ENCODE data around the gene TTYH2. TPM values are rescaled to one million over a fixed set of nuclear protein-coding genes. Genes with fewer than 3 reads are reported as not detected.
A peak's percentile ranks its signal among the peaks of the same experiment; 100 is the strongest.

Gene TTYH2
- total and polyA plus RNA-seq, 7 experiments from 2014 or later: 1.9 to 15.8 (median 9.8) TPM

DNA sequence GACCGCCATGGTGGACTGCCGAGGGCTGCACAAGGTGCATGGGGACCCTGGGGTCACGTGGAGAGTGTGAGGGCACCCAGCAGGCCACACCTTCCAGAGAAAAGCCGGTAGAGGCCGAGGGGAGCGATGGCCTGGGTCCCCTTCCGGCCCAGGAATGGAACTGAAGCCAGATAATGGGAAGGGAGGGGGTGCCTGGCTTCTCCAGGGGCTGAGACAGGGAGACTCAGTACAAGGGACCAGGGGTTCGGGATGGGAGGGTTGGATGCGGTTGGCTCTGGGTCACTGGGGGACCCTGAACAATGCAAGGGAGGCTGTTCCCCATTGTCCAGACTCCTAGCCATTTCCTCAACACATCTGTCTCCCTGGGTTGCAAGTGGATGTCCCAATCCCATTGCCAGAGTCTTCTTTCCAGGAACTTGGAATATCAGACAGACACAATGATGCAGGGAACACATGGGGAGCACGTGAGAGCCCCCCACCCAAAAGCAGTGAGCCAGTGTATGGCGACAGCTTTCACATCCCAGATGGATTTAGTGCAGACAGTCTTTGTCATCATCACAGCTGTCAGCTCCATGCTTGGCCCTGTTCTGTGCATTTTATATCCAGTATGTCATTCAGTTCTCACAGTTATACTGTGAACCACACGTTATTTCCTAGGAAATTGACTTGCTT, 37.1 kb downstream of the TTYH2 start:
- H3K4me3 Mint-ChIP-seq: no peak overlapping the region
- Histone ChIP-seq H3K4me3 (ENCODE audit: low read length) (no peak overlapping the region), H3K9me3 (ENCODE audit: control insufficient read depth in 2 of 3, low read length in 3 of 3) (no peaks in the 10 kb centered on the region), H3K36me3 (ENCODE audit: control insufficient read depth in 2 of 3, insufficient read depth in 3 of 3, low read length in 3 of 3) (no peaks in the 10 kb centered on the region), H3K4me1 (ENCODE audit: control insufficient read depth in 2 of 2, insufficient read depth in 2 of 2, low read length in 2 of 2) (no peaks in the 10 kb centered on the region), H3K27ac (ENCODE audit: low read depth, low read length) (no peak overlapping the region), H3K27me3 (ENCODE audit: control insufficient read depth in 2 of 2, insufficient read depth in 2 of 2, low read length in 2 of 2) (no peaks in the 10 kb centered on the region)
- H3K9me3 Mint-ChIP-seq: no peaks in the 10 kb centered on the region
- peak overlapping the region in 1 of 9 donors; percentile 10 for H3K27ac Mint-ChIP-seq
- no peaks in the 10 kb centered on the region for H3K27me3 Mint-ChIP-seq
- ChIA-PET POLR2A (no interaction called here), CTCF (interaction anchor here (1.2 kb wide), 2 partner anchors 39 to 54 kb away, joined by 3 read pairs; no protein-coding TSS in a partner anchor)
- H3K36me3 Mint-ChIP-seq: peaks cover 0 to 6% (median 2%) of the 10 kb centered on the region in 5 donors
- no peak for DNase-seq
- intact Hi-C loops (cut with micrococcal nuclease): no loop called here
- no peak for ATAC-seq
- H3K4me1 Mint-ChIP-seq: peaks cover 0 to 4% (median 0%) of the 10 kb centered on the region in 7 donors

DNA sequence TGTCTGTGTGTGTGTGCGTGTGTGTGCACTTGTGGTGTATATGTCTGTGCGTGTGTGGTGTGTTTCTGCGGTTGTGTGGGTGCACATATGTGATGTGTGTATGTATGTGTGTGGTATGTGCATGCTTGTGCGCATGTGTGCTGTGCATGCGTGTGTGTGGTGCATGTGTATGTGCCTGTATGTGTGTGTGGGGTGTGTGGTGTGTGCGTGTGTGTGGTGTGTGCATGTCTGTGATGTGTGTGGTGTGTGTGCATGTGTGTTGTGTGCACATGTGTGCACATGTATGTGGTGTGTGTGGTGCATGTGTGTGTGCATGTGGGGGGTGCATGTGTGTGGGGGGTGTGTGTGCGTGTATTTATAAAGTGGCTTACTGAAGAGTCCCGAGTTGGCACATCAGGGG, 37.7 kb downstream of the TTYH2 start:
- H3K27ac Mint-ChIP-seq: peak overlapping the region in 2 of 9 donors; percentile 0 to 10
- Histone ChIP-seq H3K27ac (ENCODE audit: low read depth, low read length) (no peak overlapping the region), H3K4me3 (ENCODE audit: low read length) (no peak overlapping the region), H3K36me3 (ENCODE audit: control insufficient read depth in 2 of 3, insufficient read depth in 3 of 3, low read length in 3 of 3) (no peaks in the 10 kb centered on the region), H3K4me1 (ENCODE audit: control insufficient read depth in 2 of 2, insufficient read depth in 2 of 2, low read length in 2 of 2) (no peaks in the 10 kb centered on the region), H3K27me3 (ENCODE audit: control insufficient read depth in 2 of 2, insufficient read depth in 2 of 2, low read length in 2 of 2) (no peaks in the 10 kb centered on the region), H3K9me3 (ENCODE audit: control insufficient read depth in 2 of 3, low read length in 3 of 3) (no peaks in the 10 kb centered on the region)
- CTCF ChIA-PET: interaction anchor here (1.2 kb wide), 1 partner anchor 53 kb away, joined by 3 read pairs; no protein-coding TSS in a partner anchor
- peaks cover 0 to 3% (median 0%) of the 10 kb centered on the region in 7 donors for H3K4me1 Mint-ChIP-seq
- POLR2A ChIA-PET: no interaction called here
- ATAC-seq (no peak), DNase-seq (no peak)
- intact Hi-C loops (cut with micrococcal nuclease): no loop called here
- H3K4me3 Mint-ChIP-seq: no peak overlapping the region
- no peaks in the 10 kb centered on the region for H3K27me3 Mint-ChIP-seq
- no peaks in the 10 kb centered on the region for H3K9me3 Mint-ChIP-seq
- H3K36me3 Mint-ChIP-seq: peaks cover 0 to 6% (median 2%) of the 10 kb centered on the region in 5 donors

DNA sequence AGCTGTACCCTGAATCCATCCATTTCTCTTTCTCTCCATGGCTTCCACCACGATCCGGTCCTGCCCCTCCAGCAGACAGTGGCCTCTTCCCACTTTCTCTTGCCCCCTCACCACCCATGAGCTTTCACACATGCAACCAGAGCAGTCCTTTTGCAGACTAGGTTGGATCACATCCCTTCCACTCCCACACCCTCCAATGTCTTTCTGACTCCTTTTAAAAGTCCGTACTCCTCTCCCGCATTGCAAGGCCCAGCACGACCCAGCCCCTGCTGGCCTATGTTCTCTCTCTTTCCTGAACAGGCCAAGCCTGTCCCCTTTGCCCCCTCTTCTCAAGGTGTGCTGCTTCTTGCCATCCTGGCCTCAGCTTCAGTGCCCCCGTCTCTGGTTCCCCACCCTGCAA, 38.2 kb downstream of the TTYH2 start:
- H3K36me3 ChIP-seq (ENCODE audit: control insufficient read depth in 2 of 3, insufficient read depth in 3 of 3, low read length in 3 of 3): no peaks in the 10 kb centered on the region
- no peak for ATAC-seq
- Mint-ChIP-seq H3K9me3 (no peaks in the 10 kb centered on the region), H3K4me1 (peaks cover 0 to 3% (median 0%) of the 10 kb centered on the region in 7 donors), H3K27me3 (no peaks in the 10 kb centered on the region), H3K4me3 (no peak overlapping the region), H3K27ac (peak overlapping the region in 2 of 9 donors; percentile 9 to 29), H3K36me3 (peaks cover 0 to 6% (median under 1%) of the 10 kb centered on the region in 5 donors)
- DNase-seq: no peak
- H3K9me3 ChIP-seq (ENCODE audit: control insufficient read depth in 2 of 3, low read length in 3 of 3): no peaks in the 10 kb centered on the region
- CTCF ChIA-PET: interaction anchor here (0.6 kb wide), 1 partner anchor 857 kb away, joined by 4 read pairs; no protein-coding TSS in a partner anchor
- intact Hi-C loops (cut with micrococcal nuclease): no loop called here
- H3K27ac ChIP-seq (ENCODE audit: low read depth, low read length): no peak overlapping the region
- no peaks in the 10 kb centered on the region for H3K27me3 ChIP-seq (ENCODE audit: control insufficient read depth in 2 of 2, insufficient read depth in 2 of 2, low read length in 2 of 2)
- no peak overlapping the region for H3K4me3 ChIP-seq (ENCODE audit: low read length)
- POLR2A ChIA-PET: no interaction called here
- no peaks in the 10 kb centered on the region for H3K4me1 ChIP-seq (ENCODE audit: control insufficient read depth in 2 of 2, insufficient read depth in 2 of 2, low read length in 2 of 2)

DNA sequence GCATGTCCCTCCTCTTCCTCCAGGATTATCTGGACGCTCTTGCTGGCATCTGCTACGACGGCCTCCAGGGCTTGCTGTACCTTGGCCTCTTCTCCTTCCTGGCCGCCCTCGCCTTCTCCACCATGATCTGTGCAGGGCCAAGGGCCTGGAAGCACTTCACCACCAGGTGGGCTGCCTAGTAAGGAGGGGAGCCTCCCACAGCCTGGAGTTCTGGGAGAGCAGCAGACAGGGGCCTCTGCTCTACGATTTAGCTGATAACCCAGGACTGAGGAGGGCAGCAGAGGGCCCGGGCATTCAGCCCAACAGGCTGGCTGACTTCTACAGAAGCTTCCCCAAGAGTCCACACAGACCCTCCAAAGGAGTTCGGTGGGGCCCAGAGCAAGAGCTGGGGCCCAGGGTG, 38.8 kb downstream of the TTYH2 start:
- no peak overlapping the region for H3K27ac ChIP-seq (ENCODE audit: low read depth, low read length)
- POLR2A ChIA-PET: no interaction called here
- Mint-ChIP-seq H3K27ac (no peak overlapping the region), H3K36me3 (peaks cover 0 to 6% (median 0%) of the 10 kb centered on the region in 5 donors), H3K9me3 (no peaks in the 10 kb centered on the region), H3K27me3 (no peaks in the 10 kb centered on the region), H3K4me3 (no peak overlapping the region), H3K4me1 (peaks cover 0 to 3% (median 0%) of the 10 kb centered on the region in 7 donors)
- H3K36me3 ChIP-seq (ENCODE audit: control insufficient read depth in 2 of 3, insufficient read depth in 3 of 3, low read length in 3 of 3): no peaks in the 10 kb centered on the region
- ATAC-seq: no peak
- no peak for DNase-seq
- no peak overlapping the region for H3K4me3 ChIP-seq (ENCODE audit: low read length)
- no peaks in the 10 kb centered on the region for H3K9me3 ChIP-seq (ENCODE audit: control insufficient read depth in 2 of 3, low read length in 3 of 3)
- H3K4me1 ChIP-seq (ENCODE audit: control insufficient read depth in 2 of 2, insufficient read depth in 2 of 2, low read length in 2 of 2): no peaks in the 10 kb centered on the region
- CTCF ChIA-PET: interaction anchor here (0.6 kb wide), 1 partner anchor 858 kb away, joined by 4 read pairs; no protein-coding TSS in a partner anchor
- intact Hi-C loops (cut with micrococcal nuclease): no loop called here
- no peaks in the 10 kb centered on the region for H3K27me3 ChIP-seq (ENCODE audit: control insufficient read depth in 2 of 2, insufficient read depth in 2 of 2, low read length in 2 of 2)

DNA sequence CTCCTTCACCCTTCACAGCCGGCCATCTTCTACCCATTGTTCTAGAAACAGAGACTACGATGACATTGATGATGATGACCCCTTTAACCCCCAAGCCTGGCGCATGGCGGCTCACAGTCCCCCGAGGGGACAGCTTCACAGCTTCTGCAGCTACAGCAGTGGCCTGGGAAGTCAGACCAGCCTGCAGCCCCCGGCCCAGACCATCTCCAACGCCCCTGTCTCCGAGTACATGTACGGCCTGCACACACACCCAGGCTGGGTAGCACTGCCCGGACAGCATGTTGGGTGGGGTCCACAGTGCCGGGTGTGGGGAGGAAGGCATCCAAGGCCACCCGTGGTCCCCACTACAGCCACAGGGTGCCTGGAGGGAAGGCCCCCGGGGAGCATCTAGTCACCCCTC, 39.7 kb downstream of the TTYH2 start:
- Histone ChIP-seq H3K4me3 (ENCODE audit: low read length) (no peak overlapping the region), H3K4me1 (ENCODE audit: control insufficient read depth in 2 of 2, insufficient read depth in 2 of 2, low read length in 2 of 2) (no peaks in the 10 kb centered on the region), H3K27me3 (ENCODE audit: control insufficient read depth in 2 of 2, insufficient read depth in 2 of 2, low read length in 2 of 2) (no peaks in the 10 kb centered on the region), H3K9me3 (ENCODE audit: control insufficient read depth in 2 of 3, low read length in 3 of 3) (no peaks in the 10 kb centered on the region), H3K36me3 (ENCODE audit: control insufficient read depth in 2 of 3, insufficient read depth in 3 of 3, low read length in 3 of 3) (no peaks in the 10 kb centered on the region), H3K27ac (ENCODE audit: low read depth, low read length) (no peak overlapping the region)
- DNase-seq (no peak), ATAC-seq (no peak)
- Mint-ChIP-seq H3K27ac (no peak overlapping the region), H3K36me3 (peaks cover 0 to 6% (median 0%) of the 10 kb centered on the region in 5 donors), H3K9me3 (no peaks in the 10 kb centered on the region), H3K27me3 (no peaks in the 10 kb centered on the region), H3K4me3 (no peak overlapping the region), H3K4me1 (peaks cover 0 to 3% (median 0%) of the 10 kb centered on the region in 7 donors)
- ChIA-PET CTCF (no interaction called here), POLR2A (no interaction called here)
- intact Hi-C loops (cut with micrococcal nuclease): no loop called here

DNA sequence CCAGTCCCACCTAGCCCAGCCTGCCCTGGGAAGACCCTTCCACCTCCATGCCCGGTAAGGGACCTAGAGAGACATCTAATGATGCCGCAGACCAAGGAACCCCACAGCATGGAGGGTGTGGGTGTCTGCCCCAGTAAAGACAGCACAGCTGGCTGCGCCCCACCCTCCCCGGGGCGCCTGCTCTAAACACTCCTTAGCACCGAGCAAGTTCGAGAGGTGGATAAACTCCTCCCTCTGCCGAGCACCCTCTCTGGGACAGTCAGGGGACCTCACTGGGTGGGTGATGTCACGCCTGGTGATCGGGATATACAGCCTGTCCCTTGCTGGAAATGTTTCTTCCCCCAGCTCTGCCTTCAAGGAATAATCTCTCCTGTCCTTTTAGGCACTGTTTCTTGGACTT, 43.9 kb downstream of the TTYH2 start:
- H3K9me3 ChIP-seq (ENCODE audit: control insufficient read depth in 2 of 3, low read length in 3 of 3): no peaks in the 10 kb centered on the region
- no peaks in the 10 kb centered on the region for H3K27me3 ChIP-seq (ENCODE audit: control insufficient read depth in 2 of 2, insufficient read depth in 2 of 2, low read length in 2 of 2)
- ChIA-PET POLR2A (no interaction called here), CTCF (no interaction called here)
- Mint-ChIP-seq H3K9me3 (no peaks in the 10 kb centered on the region), H3K27me3 (no peaks in the 10 kb centered on the region), H3K27ac (no peak overlapping the region), H3K36me3 (peaks cover 0 to 3% (median 0%) of the 10 kb centered on the region in 5 donors), H3K4me3 (no peak overlapping the region), H3K4me1 (peaks cover 0 to 2% (median 0%) of the 10 kb centered on the region in 7 donors)
- no peaks in the 10 kb centered on the region for H3K4me1 ChIP-seq (ENCODE audit: control insufficient read depth in 2 of 2, insufficient read depth in 2 of 2, low read length in 2 of 2)
- no peaks in the 10 kb centered on the region for H3K36me3 ChIP-seq (ENCODE audit: control insufficient read depth in 2 of 3, insufficient read depth in 3 of 3, low read length in 3 of 3)
- no peak for ATAC-seq
- H3K27ac ChIP-seq (ENCODE audit: low read depth, low read length): no peak overlapping the region
- intact Hi-C loops (cut with micrococcal nuclease): no loop called here
- DNase-seq: no peak
- no peak overlapping the region for H3K4me3 ChIP-seq (ENCODE audit: low read length)

Data from naive thymus-derived CD4-positive, alpha-beta T cell (primary cell).